CD4-positive, alpha-beta T cell (primary cell): Measurements from ENCODE around the gene RNF144A. TPM values are rescaled to one million over a fixed set of nuclear protein-coding genes. Genes with fewer than 3 reads are reported as not detected.

ENCODE experiments used
- ATAC-seq: fragments of 200-7000 bp; cut with Tn5 transposase; one replicate; pipeline ENCODE4 v1.10.0; 2022; ENCODE audit warnings: mild to moderate bottlenecking; ENCODE audit not compliant: poor library complexity
- CTCF ChIA-PET: fragments of 350-600 bp; sonication (Branson Sonifier 250); formaldehyde crosslinking; loops from one replicate; lab custom pipeline; 2021; ENCODE audit warnings: antibody characterized with exemption, inconsistent platforms; lab: Charles Lee
- POLR2A ChIA-PET: fragments of 350-600 bp; sonication (Branson Sonifier 250); formaldehyde crosslinking; loops from one replicate; lab custom pipeline; 2021; ENCODE audit warnings: antibody characterized with exemption, inconsistent platforms; lab: Charles Lee
- DNase-seq, 14 experiments: peaks; one replicate each; pipeline ENCODE4 v3.0.0-alpha.2; 2013 to 2020; ENCODE audit warnings: mixed read lengths in 2 of 14
- H3K27ac ChIP-seq, 2 donors: one replicate each; pipeline versions ENCODE4 v1.5.1 to v1.7.0; 2013; ENCODE audit warnings: low read length in 2 of 2, low read depth in 1 of 2, mild to moderate bottlenecking in 1 of 2
- H3K27me3 ChIP-seq, 2 experiments: 1 replicate in 1 of 2; 2 replicates in 1 of 2; pipeline versions ENCODE4 v1.6.1 to v1.7.0; 2013; ENCODE audit warnings: low read length in 2 of 2, control low read depth in 1 of 2, mild to moderate bottlenecking in 1 of 2, moderate library complexity in 1 of 2; ENCODE audit not compliant: insufficient read depth in 2 of 2, control insufficient read depth in 1 of 2
- H3K36me3 ChIP-seq: one replicate; pipeline ENCODE4 v1.6.1; 2013; ENCODE audit warnings: low read length, control low read depth; ENCODE audit not compliant: insufficient read depth
- H3K4me1 ChIP-seq: one replicate; pipeline ENCODE4 v1.6.1; 2013; ENCODE audit warnings: low read length, control low read depth; ENCODE audit not compliant: insufficient read depth
- H3K4me3 ChIP-seq: one replicate; pipeline ENCODE4 v1.5.1; 2013; ENCODE audit warnings: mild to moderate bottlenecking, low read length, moderate library complexity
- H3K9me3 ChIP-seq, 2 experiments: 1 replicate in 1 of 2; 2 replicates in 1 of 2; pipeline versions ENCODE4 v1.6.1 to v1.7.0; 2013; ENCODE audit warnings: low read length in 2 of 2, mild to moderate bottlenecking in 2 of 2, control low read depth in 1 of 2, moderate library complexity in 1 of 2; ENCODE audit not compliant: control insufficient read depth in 1 of 2, insufficient read depth in 1 of 2
- H3K27ac Mint-ChIP-seq: one replicate; pipeline ENCODE4 v1.8.0; 2020; ENCODE audit warnings: mixed read lengths
- H3K27me3 Mint-ChIP-seq: one replicate; pipeline ENCODE4 v1.8.0; 2021; ENCODE audit warnings: mixed read lengths
- H3K36me3 Mint-ChIP-seq: one replicate; pipeline ENCODE4 v1.8.0; 2021; ENCODE audit warnings: low read depth, mixed read lengths
- H3K4me1 Mint-ChIP-seq: one replicate; pipeline ENCODE4 v1.8.0; 2021; ENCODE audit warnings: low read depth, mixed read lengths
- H3K4me3 Mint-ChIP-seq: one replicate; pipeline ENCODE4 v1.8.0; 2020; ENCODE audit warnings: mild to moderate bottlenecking, mixed read lengths
- H3K9me3 Mint-ChIP-seq: one replicate; pipeline ENCODE4 v1.8.0; 2020; ENCODE audit warnings: mixed read lengths
- CTCF ChIP-seq: fragments of 200-600 bp; IDR thresholded peaks from one replicate; pipeline ENCODE4 v1.8.0; 2022; ENCODE audit warnings: antibody characterized with exemption, mild to moderate bottlenecking
- intact Hi-C, 2 experiments: fragments of 100-400 bp; cut with DNase I in 1 of 2; cut with micrococcal nuclease in 1 of 2; formaldehyde crosslinking; loops; one replicate each; pipeline versions ENCODE4 v1.15.1 to v1.9.0; 2023 to 2025; cut with DNase I, micrococcal nuclease
- total RNA-seq, 174 experiments: library from RNA in 2 of 174; stranded (reverse) in 2 of 174; gene quantifications; one replicate each; pipeline ENCODE4 v1.2.3 and lab custom pipeline; 2021 to 2026

The RNF144A gene
- total RNA-seq, 2 experiments from 2014 or later, result 39.0 to 40.1 TPM

- no peak for TF ChIP-seq CTCF
- no peak overlapping the region for H3K4me3 Mint-ChIP-seq
- Histone ChIP-seq H3K36me3 (peaks cover 76% of the 10 kb centered on the region), H3K9me3 (no peaks in the 10 kb centered on the region), H3K27ac (no peak overlapping the region), H3K27me3 (no peaks in the 10 kb centered on the region), H3K4me1 (no peaks in the 10 kb centered on the region), H3K4me3 (no peak overlapping the region)
- peaks cover 89% of the 10 kb centered on the region for H3K36me3 Mint-ChIP-seq
- H3K9me3 Mint-ChIP-seq, result no peaks in the 10 kb centered on the region
- intact Hi-C loops, result no loop called here
- POLR2A ChIA-PET, result no interaction called here
- no peak for DNase-seq
- CTCF ChIA-PET, result no interaction called here
- no peak overlapping the region for H3K27ac Mint-ChIP-seq
- H3K4me1 Mint-ChIP-seq, result peaks cover 4% of the 10 kb centered on the region
- no peaks in the 10 kb centered on the region for H3K27me3 Mint-ChIP-seq
- no peak for ATAC-seq
These were observed 106.3 kb downstream of the RNF144A start for GRCh38 chr2:7023542-7023941.

GRCh38 chr2:7024261-7024660, 107.0 kb downstream of the RNF144A start:
- no peaks in the 10 kb centered on the region for H3K27me3 Mint-ChIP-seq
- no peaks in the 10 kb centered on the region for H3K4me1 ChIP-seq
- DNase-seq (no peak), ATAC-seq (no peak)
- no peak overlapping the region for H3K27ac Mint-ChIP-seq
- H3K36me3 Mint-ChIP-seq, result peaks cover 89% of the 10 kb centered on the region
- ChIA-PET POLR2A (no interaction called here), CTCF (no interaction called here)
- peaks cover 75% of the 10 kb centered on the region for H3K36me3 ChIP-seq
- H3K27me3 ChIP-seq, result no peaks in the 10 kb centered on the region
- TF ChIP-seq CTCF, result no peak
- peaks cover 4% of the 10 kb centered on the region for H3K4me1 Mint-ChIP-seq
- H3K4me3 ChIP-seq, result no peak overlapping the region
- intact Hi-C loops, result no loop called here
- H3K27ac ChIP-seq, result no peak overlapping the region
- H3K9me3 Mint-ChIP-seq, result no peaks in the 10 kb centered on the region
- H3K9me3 ChIP-seq, result no peaks in the 10 kb centered on the region
- H3K4me3 Mint-ChIP-seq, result no peak overlapping the region

DNA sequence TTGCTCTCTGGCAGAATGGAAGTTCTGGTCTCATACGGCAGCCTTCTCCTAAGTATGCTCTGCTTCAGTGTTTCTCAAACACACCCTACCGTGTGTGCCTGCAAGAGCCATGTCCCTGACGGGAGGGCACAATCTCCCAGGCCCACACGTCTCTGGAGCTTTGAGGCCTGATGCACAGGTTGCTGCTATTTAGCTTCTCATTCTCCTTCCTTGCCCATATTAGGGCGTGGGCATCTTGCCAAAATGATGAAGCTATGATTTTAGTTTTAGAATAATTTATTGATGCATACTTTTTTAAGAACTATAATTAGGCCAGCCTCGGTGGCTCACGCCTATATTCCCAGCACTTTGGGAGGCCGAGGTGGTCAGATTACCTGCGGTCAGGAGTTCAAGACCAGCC, 107.9 kb downstream of the RNF144A start:
- Mint-ChIP-seq H3K27ac (no peak overlapping the region), H3K4me1 (peaks cover 4% of the 10 kb centered on the region), H3K36me3 (peaks cover 88% of the 10 kb centered on the region), H3K9me3 (no peaks in the 10 kb centered on the region), H3K27me3 (no peaks in the 10 kb centered on the region), H3K4me3 (no peak overlapping the region)
- Histone ChIP-seq H3K36me3 (peaks cover 77% of the 10 kb centered on the region), H3K27ac (no peak overlapping the region), H3K9me3 (no peaks in the 10 kb centered on the region), H3K27me3 (no peaks in the 10 kb centered on the region), H3K4me3 (no peak overlapping the region), H3K4me1 (no peaks in the 10 kb centered on the region)
- no peak for TF ChIP-seq CTCF
- DNase-seq, result no peak
- intact Hi-C loops, result loop anchor here in 1 of 2 experiments (5.0 kb wide), 1 partner anchor 128 kb away; no protein-coding TSS in a partner anchor
- no peak for ATAC-seq
- ChIA-PET POLR2A (no interaction called here), CTCF (no interaction called here)
